Coronary artery (tissue), 2 donors: ENCODE measurements around the gene TNS3.

Experiments used
- DNase-seq: peaks from one replicate; pipeline ENCODE4 v3.0.0-alpha.2; 2017; ENCODE audit warnings: low spot score
- H3K27ac ChIP-seq, 2 donors: fragments of 200-600 bp; sonication (generic); one replicate each; pipeline ENCODE4 v1.5.1; 2016 to 2019
- H3K4me3 ChIP-seq: fragments of 200-600 bp; sonication (generic); 2 replicates; pipeline ENCODE4 v1.5.1; 2016; ENCODE audit warnings: mild to moderate bottlenecking, moderate library complexity
- CTCF ChIP-seq: fragments of 200-600 bp; sonication (generic); IDR thresholded peaks from one replicate; pipeline ENCODE4 v1.5.1; 2019; ENCODE audit warnings: antibody characterized with exemption

Gene TNS3

GRCh38 chr7:47516985-47517600 is 64.8 kb downstream of the TNS3 start:
- TF ChIP-seq CTCF: no peak
- no peak for DNase-seq
- no peak overlapping the region for H3K4me3 ChIP-seq
- peak overlapping the region; percentile 73 to 92 for H3K27ac ChIP-seq

- peak overlapping the region; percentile 22 to 92 for H3K27ac ChIP-seq
- no peak overlapping the region for H3K4me3 ChIP-seq
- no peak for TF ChIP-seq CTCF
- DNase-seq: no peak
Observed at GRCh38 chr7:47516386-47516785, 65.5 kb downstream of the TNS3 start.

DNA sequence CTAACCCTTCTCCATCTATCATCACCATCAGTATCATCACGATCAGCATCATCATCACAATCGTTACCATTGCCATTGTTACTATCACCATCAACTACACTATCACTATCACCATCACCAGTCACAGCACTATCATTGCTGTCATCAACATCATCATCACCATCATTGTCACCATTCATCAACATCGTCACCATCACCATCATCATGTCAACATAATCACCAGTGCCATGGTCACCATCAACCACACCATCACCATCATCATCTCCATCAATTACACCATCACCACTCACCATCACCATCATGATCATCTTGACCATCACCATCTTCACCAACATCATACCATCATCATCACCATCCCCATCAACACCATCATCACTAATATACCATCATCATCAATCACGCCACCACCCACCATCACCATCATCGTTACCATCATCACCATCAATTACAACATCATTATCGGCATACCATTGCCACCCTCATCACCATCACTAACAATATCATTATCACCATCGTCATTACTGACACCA is 66.5 kb downstream of the TNS3 start:
- no peak for TF ChIP-seq CTCF
- Histone ChIP-seq H3K27ac (peak overlapping the region in 1 of 2 donors; percentile 30), H3K4me3 (no peak overlapping the region)
- DNase-seq: no peak

DNA sequence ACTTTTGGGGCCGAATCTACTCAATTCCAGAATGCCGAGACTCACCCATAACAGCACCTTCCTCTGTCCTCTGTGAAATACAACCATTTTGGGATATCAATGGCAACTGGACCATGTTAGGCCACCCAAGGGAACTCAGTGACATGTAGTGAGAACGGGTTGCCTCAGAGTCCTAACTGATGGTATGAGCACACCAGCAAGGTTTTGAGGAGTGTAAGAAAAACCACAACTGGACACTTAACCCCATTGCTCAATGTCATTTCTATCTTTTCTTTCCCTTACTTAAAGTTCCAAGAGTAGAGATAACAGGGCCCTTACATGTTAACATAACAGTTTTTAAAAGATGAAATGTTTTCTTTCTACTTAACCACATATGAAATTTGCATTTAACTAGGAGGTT is 67.1 kb downstream of the TNS3 start:
- TF ChIP-seq CTCF: no peak
- DNase-seq: no peak
- Histone ChIP-seq H3K4me3 (no peak overlapping the region), H3K27ac (peak overlapping the region in 1 of 2 donors; percentile 83)

DNA sequence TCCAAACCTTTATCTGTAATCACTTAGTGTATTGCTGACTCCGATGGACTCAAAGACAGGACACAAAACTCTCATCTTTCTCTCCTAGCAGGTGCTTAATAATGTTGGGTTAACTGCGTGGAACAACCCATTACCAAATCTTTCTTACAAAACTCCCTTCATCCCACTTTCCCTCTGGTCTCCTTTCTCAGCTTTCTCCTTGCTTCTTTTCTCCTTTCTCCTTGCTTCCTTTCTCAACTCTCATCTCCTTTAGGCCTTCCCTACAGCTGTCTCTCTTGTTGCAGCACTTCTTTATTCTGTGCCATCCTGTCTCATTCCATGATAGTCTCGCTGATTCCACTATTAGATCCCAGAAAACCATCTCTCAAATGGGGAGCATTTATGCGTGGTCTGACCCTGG is 67.5 kb downstream of the TNS3 start:
- DNase-seq: no peak
- H3K27ac ChIP-seq: peak overlapping the region; percentile 46 to 83
- no peak overlapping the region for H3K4me3 ChIP-seq
- no peak for TF ChIP-seq CTCF

- DNase-seq: no peak
- H3K4me3 ChIP-seq: peak overlapping the region; percentile 19
- no peak for TF ChIP-seq CTCF
- H3K27ac ChIP-seq: peak overlapping the region; percentile 46 to 83
Observed at GRCh38 chr7:47513741-47514241, 68.1 kb downstream of the TNS3 start.

- no peak overlapping the region for H3K4me3 ChIP-seq
- no peak for TF ChIP-seq CTCF
- DNase-seq: no peak
- no peak overlapping the region for H3K27ac ChIP-seq
Observed at GRCh38 chr7:47512481-47513176, 69.3 kb downstream of the TNS3 start.
